ENCODE measurements around the gene IRF2BP2.
"Not testable (repeated sequence)": the region's sequence is repeated elsewhere in the genome, so short reads cannot be mapped to it uniquely, and the experiment has no call there.

Gene IRF2BP2

DNA sequence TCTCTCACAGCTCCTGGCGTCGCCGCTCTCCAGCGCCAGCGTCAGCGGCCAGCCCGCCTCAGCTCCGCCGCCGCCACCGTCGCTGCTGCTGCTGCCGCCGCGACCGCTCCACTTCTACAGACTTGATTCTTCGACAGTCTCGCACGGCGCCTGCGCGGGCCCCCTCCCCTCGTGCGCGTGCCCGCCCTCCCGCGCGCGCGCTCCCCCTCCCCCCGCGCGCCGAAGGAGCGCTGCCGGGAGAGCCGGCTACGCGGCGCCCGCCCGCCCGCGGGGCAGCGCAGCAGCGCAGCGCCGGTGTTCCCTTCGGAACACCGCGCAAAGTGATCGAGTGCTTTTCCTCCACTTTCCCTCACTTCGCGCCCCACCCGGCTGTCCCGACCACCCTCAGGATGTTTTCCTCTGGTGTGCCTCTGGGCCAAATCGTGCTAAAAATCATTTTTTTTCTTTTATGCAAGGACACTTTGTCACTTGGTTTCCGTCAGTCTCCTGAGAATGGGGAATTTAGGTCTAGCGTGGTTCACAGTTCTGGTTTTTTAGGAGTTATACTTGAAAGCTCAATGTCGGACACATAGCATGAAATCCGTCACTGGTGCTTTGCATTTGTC lies at the start of gene IRF2BP2:
TSS of gene IRF2BP2 (minus strand) at position 118 of the 605 bp plus-strand sequence. CDS start 684 bp downstream, outside the sequence.
- DNase-seq (ENCODE audit: low read depth, low spot score), result peak; percentile 73

DNA sequence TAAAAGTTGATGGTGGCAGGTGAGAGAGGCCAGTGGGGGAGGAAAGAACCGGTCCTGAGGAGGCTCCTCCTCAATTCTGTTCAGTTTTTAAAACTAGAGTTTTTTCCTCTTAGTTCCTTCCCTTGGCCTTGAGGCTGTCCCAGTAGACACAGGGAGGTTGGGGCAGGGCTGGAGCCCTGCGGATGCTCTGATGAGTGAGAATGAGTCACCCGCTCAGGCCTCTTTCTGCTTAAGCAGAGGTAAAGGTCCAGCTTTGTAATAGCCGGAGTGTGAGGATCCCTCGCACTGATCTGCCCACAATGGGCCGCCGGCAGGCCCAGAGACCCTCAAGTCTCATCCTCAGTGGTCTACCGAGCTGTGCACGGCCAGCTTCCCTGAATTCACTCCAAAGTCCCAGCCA lies 49.6 kb upstream of the IRF2BP2 start:
- peak; percentile 22 for DNase-seq (ENCODE audit: low read depth, low spot score)

DNA sequence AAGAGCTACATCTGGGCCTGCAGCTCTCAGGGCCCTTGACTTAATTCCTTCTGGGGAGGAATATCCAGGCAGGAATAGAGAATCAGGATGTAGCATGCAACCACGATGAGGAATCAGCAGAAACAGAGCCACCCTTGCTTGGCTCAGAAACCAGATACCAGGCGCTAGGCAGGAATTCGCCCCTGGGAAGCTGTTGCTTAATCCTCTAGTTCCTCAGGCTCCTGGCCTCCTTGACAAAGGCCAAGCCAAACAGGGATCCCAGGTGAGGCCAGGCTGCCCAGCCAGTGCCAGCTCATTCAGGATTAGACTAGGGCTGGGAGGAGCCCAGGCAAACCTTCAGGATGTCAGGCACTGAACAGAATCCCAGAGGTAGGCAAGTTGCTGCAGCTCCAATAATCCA lies 48.2 kb upstream of the IRF2BP2 start:
- peak; percentile 90 for DNase-seq (ENCODE audit: low read depth, low spot score)

DNA sequence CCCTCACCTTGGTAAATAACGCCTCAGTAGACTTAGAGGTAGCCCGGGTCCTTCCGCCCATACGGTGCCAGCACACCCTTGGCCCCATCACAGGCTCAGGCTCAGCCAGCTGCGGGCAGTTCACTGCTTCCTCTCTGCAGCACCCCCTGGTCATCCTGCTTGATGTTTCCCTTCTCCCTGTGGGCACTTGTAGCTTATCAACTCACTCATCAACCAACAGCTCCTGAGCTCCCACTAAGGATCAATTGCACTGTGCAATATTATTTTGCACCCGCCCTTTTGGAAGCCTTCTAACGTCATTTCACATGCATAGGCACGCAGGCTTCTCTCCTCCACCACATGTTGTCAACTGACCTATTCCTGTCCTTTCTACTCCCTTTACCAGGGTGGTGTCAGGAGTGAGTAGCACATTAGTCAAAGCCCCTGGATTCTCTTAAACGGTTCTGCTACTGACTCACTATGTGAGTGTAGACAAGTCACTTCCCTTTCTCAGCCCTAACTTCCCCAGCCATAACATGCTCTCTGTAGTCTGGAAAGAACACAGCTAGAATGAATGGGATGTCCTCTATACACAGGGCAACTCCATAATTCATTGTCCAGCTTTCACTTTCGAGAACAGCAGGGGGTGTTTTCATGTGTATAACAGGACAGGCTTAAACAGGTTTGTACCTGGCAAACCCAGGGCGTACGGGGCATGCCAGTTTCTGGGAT lies 47.1 kb upstream of the IRF2BP2 start:
- peak; percentile 14 for DNase-seq (ENCODE audit: low read depth, low spot score)

DNA sequence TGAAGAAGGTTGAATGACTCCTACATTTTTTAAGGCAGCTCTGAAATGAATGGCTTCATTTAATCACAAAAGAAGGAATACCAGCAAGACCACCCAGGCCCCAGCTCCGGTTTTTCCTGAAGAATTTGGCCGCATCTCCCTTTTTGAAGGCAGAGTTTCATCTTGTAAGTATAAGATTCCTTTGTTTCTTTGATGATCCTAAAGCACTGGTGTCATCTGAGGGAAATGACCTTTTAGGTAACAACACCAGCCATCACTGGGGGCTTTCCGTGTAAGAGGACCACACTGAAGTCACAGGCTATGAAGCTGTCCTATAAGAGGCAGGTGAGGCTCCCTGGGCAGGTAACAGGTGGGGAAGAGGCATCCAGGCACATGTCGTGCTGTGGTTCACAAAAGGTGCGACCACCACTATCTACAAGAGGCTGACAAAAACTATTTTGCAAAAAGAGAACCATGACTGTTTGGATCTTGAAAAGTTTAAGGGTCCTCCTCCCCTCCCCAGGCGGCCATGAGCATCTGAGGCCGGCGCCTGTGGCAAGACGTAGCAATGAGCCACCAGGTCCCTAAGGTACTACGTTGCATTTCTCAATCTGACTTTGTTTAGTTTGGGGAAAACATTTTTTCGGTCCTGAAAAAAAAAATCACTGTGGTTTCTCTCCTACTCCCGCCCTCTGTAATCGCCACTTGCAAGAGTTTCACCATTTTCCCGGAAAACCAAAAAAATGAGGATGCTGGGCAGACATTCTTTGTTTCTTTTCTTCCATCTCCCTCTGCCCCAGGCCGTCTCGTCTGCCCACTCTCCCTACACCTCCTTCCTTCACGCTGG lies 46.3 kb upstream of the IRF2BP2 start:
- DNase-seq (ENCODE audit: low read depth, low spot score), result peak; percentile 22

DNA sequence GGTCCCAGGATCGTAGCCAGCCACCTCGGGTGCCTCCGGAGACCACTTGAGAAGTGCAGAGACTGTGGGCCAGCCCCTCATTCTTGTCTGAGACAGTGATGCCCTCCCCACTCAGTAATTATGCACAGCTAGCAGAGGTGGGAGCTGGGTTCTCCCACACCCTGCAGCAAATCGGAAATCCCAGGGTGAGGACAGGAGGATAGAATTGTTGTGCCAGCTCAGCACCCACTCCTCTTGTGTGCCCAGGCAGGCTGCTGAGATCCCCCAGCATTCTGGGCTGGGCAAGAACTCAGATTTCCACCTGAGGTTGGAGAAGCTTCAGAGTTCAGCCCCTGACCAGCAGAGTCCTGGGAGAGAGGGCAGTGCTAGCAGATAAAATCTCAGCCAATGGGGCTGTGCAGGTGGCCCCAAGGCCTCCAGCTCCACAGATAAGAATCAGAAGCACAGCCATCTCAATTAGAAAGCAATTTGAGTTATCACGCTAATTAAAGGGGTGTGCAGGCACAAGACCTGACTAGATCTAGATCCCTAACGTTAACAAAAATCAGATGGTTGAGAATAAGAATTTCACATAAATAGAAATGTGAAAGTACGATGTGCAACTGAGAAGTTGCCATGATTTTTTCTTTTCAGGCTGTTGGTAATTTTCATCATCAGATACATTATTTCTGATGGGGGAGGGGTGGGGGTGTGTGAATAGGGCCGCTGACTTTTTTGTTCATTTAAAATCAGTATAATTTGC lies 45.5 kb upstream of the IRF2BP2 start:
- peak; percentile 79 for DNase-seq (ENCODE audit: low read depth, low spot score)

DNA sequence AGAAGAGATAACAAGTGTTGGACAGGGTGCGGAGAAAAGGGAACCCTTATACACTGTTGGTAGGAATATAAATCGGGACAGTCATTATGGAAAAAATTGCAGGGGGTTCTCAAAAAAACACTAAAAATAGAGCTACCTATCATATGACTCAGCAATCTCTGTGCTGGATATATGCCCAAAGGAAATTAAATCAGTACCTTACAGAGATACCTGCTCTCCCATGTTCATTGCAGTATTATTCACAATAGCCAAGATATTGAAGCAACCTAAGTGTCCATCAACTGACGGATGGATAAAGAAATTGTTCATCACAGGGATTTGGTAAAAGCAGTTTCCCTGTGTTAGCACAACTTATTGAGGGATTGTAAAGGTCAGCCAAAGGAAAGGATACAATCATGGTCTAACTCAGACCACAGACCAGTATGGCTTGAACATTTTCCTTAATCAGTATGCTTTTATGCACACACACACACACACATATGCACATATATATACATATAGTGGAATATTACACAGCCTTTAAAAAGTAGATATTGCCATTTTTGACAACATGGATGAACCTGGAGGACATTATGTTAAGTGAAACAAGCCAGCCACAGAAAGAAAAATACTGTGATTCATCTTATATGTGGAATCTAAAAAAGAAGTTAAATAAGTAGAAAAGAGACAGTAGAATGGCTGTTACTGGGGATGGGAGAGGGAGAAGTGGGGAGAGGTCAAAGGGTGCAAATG lies 44.2 kb upstream of the IRF2BP2 start:
- no peak for DNase-seq (ENCODE audit: low read depth, low spot score)

DNA sequence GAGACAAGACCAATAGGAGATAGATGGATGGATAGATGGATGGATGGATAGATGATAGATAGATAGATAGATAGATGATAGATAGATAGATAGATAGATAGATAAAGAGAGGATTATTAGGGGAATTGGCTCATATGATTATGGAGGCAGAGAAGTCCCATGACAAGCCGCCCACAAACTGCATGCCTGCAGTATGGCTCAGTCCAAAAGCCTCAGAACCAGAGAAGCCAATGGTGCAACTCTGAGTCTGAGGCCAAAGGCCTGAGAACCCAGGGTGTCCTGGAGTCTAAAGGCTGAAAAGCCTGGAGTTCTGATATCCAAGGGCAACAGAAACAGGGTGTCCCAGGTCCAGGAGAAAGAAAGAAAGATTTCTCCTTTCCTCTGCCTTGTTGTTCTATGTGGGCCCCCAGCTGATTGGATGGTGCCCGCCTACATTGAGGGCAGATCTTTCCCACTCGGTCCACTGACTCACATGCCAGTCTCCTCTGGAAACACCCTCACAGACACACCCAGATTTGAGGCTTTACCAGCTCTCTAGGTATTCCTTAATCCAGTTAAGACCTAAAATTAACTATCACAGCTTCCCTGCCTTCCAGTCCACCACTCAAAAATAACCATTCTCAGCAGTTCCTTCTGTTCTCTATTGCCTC lies 39.6 kb upstream of the IRF2BP2 start:
- DNase-seq (ENCODE audit: low read depth, low spot score), result no peak

DNA sequence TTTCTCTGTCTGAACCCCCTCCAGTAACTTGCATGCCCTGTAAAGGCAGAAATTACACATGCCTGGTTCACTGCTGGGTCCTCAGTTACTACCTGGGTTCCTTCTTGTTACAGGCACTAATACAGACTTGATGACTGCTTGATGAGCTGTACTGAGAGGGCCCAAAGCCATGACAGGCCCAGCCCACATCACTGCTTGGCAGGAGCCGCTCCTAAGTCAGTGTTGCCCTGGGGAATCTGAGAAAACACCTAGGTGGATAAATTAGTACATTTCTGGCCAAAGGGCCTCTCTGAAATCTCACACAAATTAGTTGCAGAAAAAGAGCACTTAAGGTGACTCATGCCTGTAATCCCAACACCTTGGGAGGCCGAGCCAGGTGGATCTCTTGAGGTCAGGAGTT lies 37.8 kb upstream of the IRF2BP2 start:
- DNase-seq (ENCODE audit: low read depth, low spot score), result no peak

DNA sequence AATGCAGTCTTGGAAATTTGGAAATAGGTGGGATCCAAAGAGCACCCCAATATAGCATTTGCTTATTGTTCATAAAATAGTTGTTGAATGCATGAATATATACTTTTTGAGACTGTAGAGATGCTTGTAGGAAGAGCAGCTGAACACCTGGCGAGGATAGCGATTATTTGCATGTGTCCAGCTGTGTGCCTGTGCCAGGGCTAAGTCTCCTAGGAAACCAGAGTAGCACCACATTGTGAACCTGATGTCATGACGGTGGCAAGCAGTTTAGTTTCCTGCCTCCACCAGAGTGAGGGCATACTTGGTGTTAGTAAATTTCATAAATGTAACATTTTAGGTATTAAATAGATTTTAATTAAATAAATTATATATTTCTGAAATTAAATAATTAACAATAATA lies 37.3 kb upstream of the IRF2BP2 start:
- DNase-seq (ENCODE audit: low read depth, low spot score), result no peak

DNA sequence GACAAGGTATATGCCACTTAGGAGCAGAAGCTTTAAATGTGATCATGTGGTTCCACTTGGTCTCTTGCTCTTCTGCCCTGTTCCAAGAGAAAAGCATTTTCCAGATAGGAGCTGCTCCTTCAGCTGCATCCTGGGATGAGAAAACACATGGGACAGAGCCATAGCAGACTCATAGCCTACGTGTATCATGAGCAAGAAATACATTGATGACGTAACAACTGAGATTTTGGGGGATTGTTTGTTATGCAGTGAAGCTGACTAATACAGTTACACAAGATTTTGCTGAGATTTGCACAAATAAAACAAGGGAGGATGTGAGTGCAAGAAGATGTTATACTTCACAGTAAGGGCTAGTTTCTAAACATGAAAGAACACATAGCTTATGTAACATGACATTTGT lies 36.0 kb upstream of the IRF2BP2 start:
- no peak for DNase-seq (ENCODE audit: low read depth, low spot score)

DNA sequence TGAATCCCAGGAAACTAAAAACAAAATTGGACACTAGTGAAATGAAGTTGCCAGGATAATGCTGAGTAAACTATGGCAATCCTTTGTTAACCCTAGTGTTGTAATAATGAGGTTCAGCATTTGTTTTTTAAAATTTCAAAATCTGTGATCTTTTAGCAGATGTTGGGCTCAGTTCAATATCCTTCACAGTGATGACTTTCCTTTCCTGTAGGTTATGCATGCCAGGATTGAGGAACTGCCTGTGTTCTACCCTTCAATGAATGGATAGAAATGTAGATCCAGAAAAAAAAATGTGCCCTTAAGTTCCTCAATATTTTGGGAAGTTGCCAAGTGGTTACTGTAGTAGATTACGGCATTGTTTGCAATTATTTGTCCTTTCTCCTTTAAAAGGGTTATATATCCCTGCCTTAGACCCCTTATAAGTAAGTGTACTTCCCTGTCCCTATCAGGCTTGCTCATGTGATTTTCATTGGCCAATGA lies 35.5 kb upstream of the IRF2BP2 start:
- DNase-seq (ENCODE audit: low read depth, low spot score), result no peak

DNA sequence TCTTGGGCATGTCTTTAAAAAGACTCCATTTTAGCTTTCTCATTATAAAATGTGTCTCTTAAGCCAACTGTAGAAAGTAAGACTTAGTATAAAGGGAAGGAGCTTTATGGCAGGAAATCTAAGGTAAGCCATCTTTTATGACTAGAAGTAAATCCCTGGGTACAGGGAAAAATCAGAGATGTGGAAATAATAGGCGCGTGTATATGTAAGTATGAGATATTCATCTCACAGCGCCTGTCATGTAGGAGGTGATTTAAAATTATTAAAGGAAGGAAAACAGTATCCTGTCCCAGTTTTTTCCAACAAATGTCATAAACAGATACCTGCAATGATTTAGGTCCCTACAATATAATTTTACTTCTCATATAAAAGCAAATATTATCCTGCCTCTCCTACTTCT lies 35.0 kb upstream of the IRF2BP2 start:
- no peak for DNase-seq (ENCODE audit: low read depth, low spot score)

DNA sequence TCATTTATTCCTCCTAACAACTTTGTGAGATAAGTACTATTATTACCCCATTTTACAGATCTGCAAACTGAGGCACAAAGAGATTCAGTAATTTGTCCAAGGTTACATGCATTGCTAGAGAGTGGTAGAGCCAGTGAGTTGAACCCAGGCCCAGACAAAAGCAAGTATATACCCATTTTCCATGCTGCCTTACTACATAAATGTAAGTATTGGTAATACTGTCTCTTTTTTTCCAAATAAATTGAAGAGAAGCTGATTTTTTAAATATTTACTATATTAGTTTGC lies 33.8 kb upstream of the IRF2BP2 start:
- DNase-seq (ENCODE audit: low read depth, low spot score), result no peak

DNA sequence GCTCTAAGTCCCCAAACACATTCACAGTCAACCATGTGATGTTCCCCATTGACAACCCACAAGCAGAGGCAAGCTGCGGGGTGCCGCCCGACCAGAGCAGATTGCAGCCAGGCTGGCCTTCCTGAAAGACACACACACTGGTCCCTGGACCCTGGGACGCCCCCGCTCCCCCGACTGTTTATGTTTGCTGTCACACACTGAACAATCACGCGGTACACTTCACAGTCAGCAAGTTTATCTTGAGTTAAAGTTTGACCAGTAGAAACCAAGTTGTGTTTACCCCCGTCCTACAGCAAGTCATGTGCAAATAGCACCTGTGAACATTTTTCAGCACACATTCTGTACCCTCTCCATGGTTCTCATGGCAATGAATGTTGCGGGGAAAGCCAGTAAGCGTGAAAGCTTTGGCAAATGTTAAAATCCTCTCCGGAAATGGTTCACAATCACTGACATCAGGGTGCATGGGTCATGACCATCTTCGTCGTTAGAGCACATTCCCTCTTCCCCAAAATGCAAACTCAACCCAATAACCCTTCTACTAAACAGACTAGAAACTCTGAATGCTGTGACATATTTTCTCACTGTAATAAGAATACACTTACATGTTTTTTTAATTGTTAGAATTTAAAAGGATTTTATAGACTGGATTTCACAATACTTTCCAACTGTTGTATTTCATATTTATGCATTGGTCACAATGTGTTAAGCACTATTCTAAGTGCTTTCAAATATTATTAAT lies 33.3 kb upstream of the IRF2BP2 start:
- no peak for DNase-seq (ENCODE audit: low read depth, low spot score)

DNA sequence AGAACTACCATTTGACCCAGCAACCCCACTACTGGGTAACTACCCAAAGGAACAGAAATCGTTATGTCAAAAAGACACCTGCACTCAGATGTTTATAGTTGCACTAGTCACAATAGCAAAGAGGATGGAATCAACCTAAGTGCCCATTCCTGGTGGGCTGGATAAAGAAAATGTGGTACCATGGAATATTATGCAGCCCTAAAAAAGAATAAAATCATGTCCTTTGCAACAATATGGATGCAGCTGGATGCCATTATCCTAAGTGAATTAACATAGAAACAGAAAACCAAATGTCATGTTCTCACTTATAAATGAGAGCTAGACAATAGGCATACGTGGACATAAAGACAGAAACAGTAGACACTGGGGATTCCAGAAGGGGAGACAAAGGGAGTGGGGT lies 32.5 kb upstream of the IRF2BP2 start:
- no peak for DNase-seq (ENCODE audit: low read depth, low spot score)

DNA sequence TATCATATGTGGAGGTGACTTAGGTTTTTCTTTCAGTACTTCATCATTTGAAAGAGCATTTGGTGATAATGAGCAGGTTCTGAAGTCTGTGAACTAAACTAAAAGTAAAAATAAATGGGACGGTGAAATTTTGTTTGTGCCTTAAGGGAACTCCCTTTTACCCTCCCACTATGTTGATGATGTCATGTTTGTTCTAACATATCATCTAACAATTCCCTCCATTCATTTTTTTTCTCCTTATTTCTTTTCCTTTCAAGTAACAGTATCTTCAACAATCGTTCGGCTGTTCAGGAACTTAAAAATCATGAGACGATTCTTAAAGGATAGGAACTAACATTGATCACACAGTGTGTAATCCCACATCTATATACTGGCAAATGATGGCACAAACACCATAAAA lies 30.0 kb upstream of the IRF2BP2 start:
- DNase-seq (ENCODE audit: low read depth, low spot score), result no peak

DNA sequence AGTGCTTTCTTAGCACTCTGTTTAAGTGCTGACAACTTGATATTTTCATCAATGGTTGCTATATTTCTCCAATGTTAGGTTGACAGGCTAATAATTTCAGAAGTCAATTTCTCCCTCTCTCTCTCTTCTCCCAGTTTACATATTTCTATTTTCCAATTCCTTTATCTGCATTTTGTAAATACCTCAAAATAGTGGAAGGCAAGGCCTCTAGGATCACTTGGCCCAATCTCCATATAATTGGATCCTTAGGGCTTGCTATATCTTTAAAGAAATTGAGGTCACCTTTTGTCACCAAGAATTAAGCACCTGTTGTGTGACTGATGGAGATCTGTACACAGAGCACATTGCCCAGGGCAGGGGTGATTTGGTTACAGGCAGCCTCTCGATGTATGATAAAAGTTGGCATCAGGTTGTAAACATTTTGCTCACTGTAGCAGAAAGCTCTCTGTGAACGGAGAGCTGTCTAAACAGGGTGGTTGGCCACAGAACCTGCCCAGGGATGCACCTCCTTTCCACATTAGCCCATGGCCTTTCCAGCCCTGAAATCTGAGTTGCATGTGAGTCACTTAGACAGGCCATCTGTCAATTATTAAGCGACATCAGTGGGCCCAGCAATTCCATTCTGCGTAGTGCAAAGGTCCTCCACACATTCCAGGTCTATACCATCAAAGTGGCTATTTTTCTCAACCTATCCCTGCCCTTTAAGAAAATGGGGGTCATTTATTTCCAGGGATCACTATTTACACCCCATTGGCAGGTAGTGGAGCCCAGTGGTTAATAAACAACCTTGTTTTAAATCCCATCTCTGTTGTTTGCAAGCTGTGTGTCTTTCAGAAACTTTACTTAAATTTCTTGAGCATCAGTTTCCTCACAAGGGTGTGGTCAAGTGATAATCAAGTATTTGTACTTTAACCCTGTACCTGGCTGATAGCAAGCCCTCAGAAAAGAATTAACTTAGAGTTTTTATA lies 29.1 kb upstream of the IRF2BP2 start:
- no peak for DNase-seq (ENCODE audit: low read depth, low spot score)

DNA sequence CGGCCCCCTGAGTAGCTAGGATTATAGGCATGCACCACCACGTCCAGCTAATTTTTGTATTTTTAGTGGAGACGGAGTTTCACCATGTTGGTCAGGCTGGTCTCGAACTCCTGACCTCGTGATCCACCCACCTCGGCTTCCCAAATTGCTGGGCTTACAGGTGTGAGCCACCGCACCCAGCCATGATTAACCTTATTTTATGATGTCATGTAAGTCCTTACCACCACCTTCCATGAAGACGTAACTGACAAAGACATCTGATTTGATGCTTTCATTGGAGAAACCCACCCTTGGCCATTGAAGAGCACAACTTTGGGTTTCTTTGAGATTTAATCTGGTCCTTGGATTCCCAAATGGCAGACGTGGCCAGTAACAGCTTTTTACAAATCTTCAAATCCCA lies 24.9 kb upstream of the IRF2BP2 start:
- DNase-seq (ENCODE audit: low read depth, low spot score), result not testable (repeated sequence)
